Activated CD8-positive, alpha-beta memory T cell treated with anti-CD3 and anti-CD28 coated beads, Interleukin-2, amount 10 ng/mL, durations not matched to agents 7 days and 5 days (primary cell): ENCODE measurements around the gene ISY1. TPM values are rescaled to one million over a fixed set of nuclear protein-coding genes. Genes with fewer than 3 reads are reported as not detected.
A peak's percentile ranks its signal among the peaks of the same experiment; 100 is the strongest.
"Not testable (repeated sequence)": the region's sequence is repeated elsewhere in the genome, so short reads cannot be mapped to it uniquely, and the experiment has no call there.

Source experiments
- ATAC-seq: fragments of 150-1000 bp; cut with Tn5 transposase; one replicate; pipeline ENCODE4 v1.10.0; 2021; ENCODE audit warnings: moderate library complexity
- CTCF ChIA-PET: fragments of 350-600 bp; sonication (Branson Sonifier 250); formaldehyde crosslinking; loops from one replicate; lab custom pipeline; 2021; ENCODE audit warnings: antibody characterized with exemption; lab: Charles Lee
- DNase-seq: peaks from one replicate; pipeline ENCODE4 v3.0.0-alpha.2; 2020
- H3K27ac Mint-ChIP-seq: one replicate; pipeline ENCODE4 v1.8.0; 2021; ENCODE audit warnings: mild to moderate bottlenecking, mixed read lengths
- H3K27me3 Mint-ChIP-seq: one replicate; pipeline ENCODE4 v1.8.0; 2021; ENCODE audit warnings: mixed read lengths
- H3K36me3 Mint-ChIP-seq: one replicate; pipeline ENCODE4 v1.8.0; 2021; ENCODE audit warnings: mild to moderate bottlenecking, mixed read lengths
- H3K4me1 Mint-ChIP-seq: one replicate; pipeline ENCODE4 v1.8.0; 2021; ENCODE audit warnings: mixed read lengths
- H3K4me3 Mint-ChIP-seq: one replicate; pipeline ENCODE4 v1.8.0; 2021; ENCODE audit warnings: mild to moderate bottlenecking, moderate library complexity, mixed read lengths
- H3K9me3 Mint-ChIP-seq: one replicate; pipeline ENCODE4 v1.8.0; 2022; ENCODE audit warnings: low read depth, mixed read lengths
- total RNA-seq, 2 experiments: library from RNA; stranded (reverse); gene quantifications; one replicate each; pipeline ENCODE4 v1.2.3, GENCODE V29; 2021

ISY1 gene
- total RNA-seq, 2 experiments from 2014 or later: 44.4 to 75.9 TPM

- Mint-ChIP-seq H3K27me3 (no peaks in the 10 kb centered on the region), H3K27ac (peak overlapping the region; percentile 95), H3K36me3 (peaks cover 31% of the 10 kb centered on the region), H3K4me3 (peak overlapping the region; percentile 87), H3K4me1 (peaks cover 37% of the 10 kb centered on the region), H3K9me3 (no peaks in the 10 kb centered on the region)
- ATAC-seq (no peak), DNase-seq (no peak)
- CTCF ChIA-PET: interaction anchor here (1.0 to 3.6 kb wide), 6 partner anchors 23 to 131 kb away, joined by 3 to 15 read pairs (median 7); partner anchors contain the start of gene COPG1
Observed at GRCh38 chr3:129184396-129184657, 23.5 kb upstream of the ISY1 start.

GRCh38 chr3:129183569-129184395 lies 22.9 kb upstream of the ISY1 start, which contains the start of gene CNBP:
Gene CNBP (minus strand): TSS chr3:129183896. CDS start chr3:129171757, 12,139 bp downstream.
- CTCF ChIA-PET: interaction anchor here (1.0 to 3.6 kb wide), 8 partner anchors 21 to 130 kb away, joined by 3 to 15 read pairs (median 7); partner anchors contain the start of gene COPG1
- DNase-seq (peak; percentile 94), ATAC-seq (peak; percentile 98)
- H3K36me3 Mint-ChIP-seq: peaks cover 37% of the 10 kb centered on the region
- no peaks in the 10 kb centered on the region for H3K27me3 Mint-ChIP-seq
- peak within 1 kb of the TSS; percentile 87 for H3K4me3 Mint-ChIP-seq
- H3K4me1 Mint-ChIP-seq: peaks cover 42% of the 10 kb centered on the region
- H3K27ac Mint-ChIP-seq: peak within 1 kb of the TSS; percentile 95
- H3K9me3 Mint-ChIP-seq: no peaks in the 10 kb centered on the region

GRCh38 chr3:129182390-129183185 lies 21.7 kb upstream of the ISY1 start:
- CTCF ChIA-PET: interaction anchor here (0.8 to 5.6 kb wide), 12 partner anchors 10 to 134 kb away, joined by 3 to 58 read pairs (median 6); partner anchors contain the start of gene COPG1
- Mint-ChIP-seq H3K4me1 (peaks cover 49% of the 10 kb centered on the region), H3K4me3 (peak overlapping the region; percentile 87), H3K36me3 (peaks cover 45% of the 10 kb centered on the region), H3K9me3 (no peaks in the 10 kb centered on the region), H3K27me3 (no peaks in the 10 kb centered on the region), H3K27ac (peak overlapping the region; percentile 95)
- ATAC-seq (no peak), DNase-seq (peak; percentile 63)

- H3K9me3 Mint-ChIP-seq: no peaks in the 10 kb centered on the region
- CTCF ChIA-PET: interaction anchor here (0.8 to 5.6 kb wide), 8 partner anchors 19 to 69 kb away, joined by 3 to 58 read pairs (median 6); no protein-coding TSS in a partner anchor
- peaks cover 51% of the 10 kb centered on the region for H3K36me3 Mint-ChIP-seq
- peaks cover 53% of the 10 kb centered on the region for H3K4me1 Mint-ChIP-seq
- no peaks in the 10 kb centered on the region for H3K27me3 Mint-ChIP-seq
- peak overlapping the region; percentile 95 for H3K27ac Mint-ChIP-seq
- no peak for DNase-seq
- H3K4me3 Mint-ChIP-seq: peak overlapping the region; percentile 87
- ATAC-seq: no peak
Observed at GRCh38 chr3:129181819-129182218, 21.0 kb upstream of the ISY1 start.

GRCh38 chr3:129180461-129180860 lies 19.6 kb upstream of the ISY1 start:
- CTCF ChIA-PET: interaction anchor here (1.5 to 5.6 kb wide), 5 partner anchors 57 to 210 kb away, joined by 4 to 58 read pairs (median 5); partner anchors contain the start of gene COPG1
- peaks cover 65% of the 10 kb centered on the region for H3K36me3 Mint-ChIP-seq
- DNase-seq (no peak), ATAC-seq (no peak)
- peak overlapping the region; percentile 87 for H3K4me3 Mint-ChIP-seq
- H3K27me3 Mint-ChIP-seq: no peaks in the 10 kb centered on the region
- peak overlapping the region; percentile 95 for H3K27ac Mint-ChIP-seq
- peaks cover 59% of the 10 kb centered on the region for H3K4me1 Mint-ChIP-seq
- no peaks in the 10 kb centered on the region for H3K9me3 Mint-ChIP-seq

GRCh38 chr3:129176051-129176450 lies 15.2 kb upstream of the ISY1 start:
- Mint-ChIP-seq H3K27me3 (no peaks in the 10 kb centered on the region), H3K4me3 (no peak overlapping the region), H3K36me3 (peaks cover 59% of the 10 kb centered on the region), H3K27ac (no peak overlapping the region), H3K4me1 (peaks cover 78% of the 10 kb centered on the region), H3K9me3 (no peaks in the 10 kb centered on the region)
- ATAC-seq (no peak), DNase-seq (no peak)
- CTCF ChIA-PET: interaction anchor here (1.1 to 4.2 kb wide), 2 partner anchors 14 to 70 kb away, joined by 5 to 18 read pairs; no protein-coding TSS in a partner anchor

- no peak overlapping the region for H3K4me3 Mint-ChIP-seq
- no peaks in the 10 kb centered on the region for H3K27me3 Mint-ChIP-seq
- CTCF ChIA-PET: interaction anchor here (1.4 to 2.0 kb wide), 2 partner anchors 10 to 120 kb away, joined by 3 to 7 read pairs; no protein-coding TSS in a partner anchor
- H3K4me1 Mint-ChIP-seq: peaks cover 61% of the 10 kb centered on the region
- DNase-seq (no peak), ATAC-seq (no peak)
- H3K27ac Mint-ChIP-seq: peak overlapping the region; percentile 52
- peaks cover 63% of the 10 kb centered on the region for H3K36me3 Mint-ChIP-seq
- H3K9me3 Mint-ChIP-seq: no peaks in the 10 kb centered on the region
Observed at GRCh38 chr3:129173725-129174124, 12.9 kb upstream of the ISY1 start.

- no peak for ATAC-seq
- Mint-ChIP-seq H3K27ac (no peak overlapping the region), H3K4me1 (peaks cover 56% of the 10 kb centered on the region), H3K27me3 (no peaks in the 10 kb centered on the region), H3K9me3 (no peaks in the 10 kb centered on the region), H3K4me3 (no peak overlapping the region), H3K36me3 (peaks cover 59% of the 10 kb centered on the region)
- CTCF ChIA-PET: interaction anchor here (1.0 kb wide), 1 partner anchor 11 kb away, joined by 3 read pairs; no protein-coding TSS in a partner anchor
- DNase-seq: no peak
Observed at GRCh38 chr3:129173206-129173605, 12.3 kb upstream of the ISY1 start.

- H3K27me3 Mint-ChIP-seq: no peaks in the 10 kb centered on the region
- DNase-seq (no peak), ATAC-seq (no peak)
- H3K9me3 Mint-ChIP-seq: no peaks in the 10 kb centered on the region
- H3K4me1 Mint-ChIP-seq: peaks cover 22% of the 10 kb centered on the region
- peaks cover 49% of the 10 kb centered on the region for H3K36me3 Mint-ChIP-seq
- H3K4me3 Mint-ChIP-seq: no peak overlapping the region
- CTCF ChIA-PET: interaction anchor here (1.1 to 1.4 kb wide), 2 partner anchors 79 to 196 kb away, joined by 3 to 7 read pairs; no protein-coding TSS in a partner anchor
- peak overlapping the region; percentile 24 for H3K27ac Mint-ChIP-seq
Observed at GRCh38 chr3:129166579-129167332, 5.9 kb upstream of the ISY1 start.

GRCh38 chr3:129165594-129165993 lies 4.7 kb upstream of the ISY1 start:
- CTCF ChIA-PET: interaction anchor here (1.4 kb wide), 1 partner anchor 80 kb away, joined by 7 read pairs; no protein-coding TSS in a partner anchor
- H3K27me3 Mint-ChIP-seq, H3K9me3 Mint-ChIP-seq, H3K4me3 Mint-ChIP-seq, H3K27ac Mint-ChIP-seq, DNase-seq, ATAC-seq: not testable (repeated sequence)
- Mint-ChIP-seq H3K36me3 (peaks cover 41% of the 10 kb centered on the region), H3K4me1 (peaks cover 16% of the 10 kb centered on the region)

GRCh38 chr3:129164500-129164899 lies 3.6 kb upstream of the ISY1 start:
- Mint-ChIP-seq H3K36me3 (peaks cover 30% of the 10 kb centered on the region), H3K4me3 (no peak overlapping the region), H3K27me3 (no peaks in the 10 kb centered on the region), H3K4me1 (peaks cover 24% of the 10 kb centered on the region), H3K9me3 (no peaks in the 10 kb centered on the region), H3K27ac (no peak overlapping the region)
- DNase-seq (no peak), ATAC-seq (no peak)
- CTCF ChIA-PET: interaction anchor here (1.0 to 3.5 kb wide), 3 partner anchors 60 to 194 kb away, joined by 3 to 59 read pairs (median 21); no protein-coding TSS in a partner anchor
